Nucleus accumbens (tissue), 56 donors: ENCODE data around the gene KRTAP10-8.
"Not testable (repeated sequence)": the region's sequence is repeated elsewhere in the genome, so short reads cannot be mapped to it uniquely, and the experiment has no call there.

Source experiments
- DNase-seq, 56 donors: peaks; one replicate each; lab custom pipeline; 2025; lab: John Stamatoyannopoulos, UW

Gene KRTAP10-8

DNA sequence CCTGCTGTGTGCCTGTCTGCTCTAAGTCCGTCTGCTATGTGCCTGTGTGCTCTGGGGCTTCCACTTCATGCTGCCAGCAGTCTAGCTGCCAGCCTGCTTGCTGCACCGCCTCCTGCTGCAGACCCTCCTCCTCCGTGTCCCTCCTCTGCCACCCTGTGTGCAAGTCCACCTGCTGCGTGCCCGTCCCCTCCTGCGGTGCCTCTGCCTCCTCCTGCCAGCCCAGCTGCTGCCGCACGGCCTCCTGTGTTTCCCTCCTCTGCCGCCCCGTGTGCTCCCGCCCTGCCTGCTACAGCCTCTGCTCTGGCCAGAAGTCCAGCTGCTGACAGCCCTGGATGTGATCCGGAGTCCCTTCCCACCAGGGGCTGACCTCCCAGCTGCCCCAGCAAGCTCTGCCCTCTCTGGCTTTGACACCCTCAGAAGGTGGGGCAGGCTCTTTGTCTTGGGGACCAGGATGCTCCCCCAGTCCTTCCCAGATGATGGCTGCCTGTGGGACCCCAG is 26.0 kb downstream of the KRTAP10-8 start:
- not testable (repeated sequence) for DNase-seq

DNA sequence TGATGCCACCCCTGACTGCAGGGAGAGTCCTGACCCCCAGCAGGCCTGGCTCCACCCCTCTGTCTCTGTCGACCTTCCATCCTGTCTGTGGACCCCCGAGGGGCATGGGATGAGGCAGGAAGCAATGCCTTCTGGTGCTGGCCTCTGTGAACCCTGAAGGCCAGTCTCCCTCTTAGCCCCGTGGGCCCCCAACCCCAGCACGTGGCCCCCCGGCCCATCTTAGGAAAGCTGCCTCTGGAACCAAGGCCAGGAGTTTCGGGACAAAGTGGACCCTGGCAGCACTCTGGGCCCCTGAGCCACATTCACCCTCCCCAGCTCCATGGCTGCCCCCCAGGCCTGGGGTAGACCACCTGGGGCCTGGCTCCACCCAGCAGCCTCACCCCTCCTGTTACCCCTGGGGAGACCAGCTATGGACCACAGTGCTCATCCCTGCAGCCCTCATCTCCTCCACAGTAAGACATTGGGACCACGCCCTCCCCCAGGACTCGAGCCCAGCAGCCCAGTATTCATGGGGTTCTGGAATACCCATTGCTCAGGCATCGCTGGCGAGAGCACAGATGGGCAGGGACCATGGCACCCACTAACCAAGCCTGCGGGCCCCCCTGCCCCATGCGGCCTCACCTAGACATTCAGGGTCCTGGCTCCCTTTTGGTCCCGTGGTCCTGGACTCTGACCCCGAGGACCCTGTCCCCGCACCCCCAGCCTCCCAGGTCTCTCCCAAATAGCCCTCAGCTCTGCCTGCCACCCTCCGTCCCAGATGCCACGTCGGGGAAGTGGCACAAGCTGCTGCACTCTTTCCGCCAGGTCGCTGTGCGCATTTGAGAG is 26.8 kb downstream of the KRTAP10-8 start:
- DNase-seq = not testable (repeated sequence)

DNA sequence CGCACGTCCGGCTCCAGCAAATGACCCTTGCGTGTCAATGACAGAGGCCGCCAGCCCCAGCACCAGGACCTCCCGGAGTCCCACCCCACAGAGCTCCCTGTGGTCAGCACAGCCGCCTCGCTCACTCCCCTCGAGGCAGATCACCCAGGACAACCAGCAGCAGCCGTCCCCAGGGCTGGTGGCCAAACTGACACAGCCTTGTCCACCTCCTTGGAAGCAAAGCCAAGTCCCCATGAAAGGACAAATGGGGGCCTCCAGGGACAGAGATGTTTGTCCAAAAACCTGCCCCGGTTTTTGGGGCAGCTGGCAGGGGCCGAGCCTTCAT is 27.4 kb downstream of the KRTAP10-8 start:
- DNase-seq = no peak

DNA sequence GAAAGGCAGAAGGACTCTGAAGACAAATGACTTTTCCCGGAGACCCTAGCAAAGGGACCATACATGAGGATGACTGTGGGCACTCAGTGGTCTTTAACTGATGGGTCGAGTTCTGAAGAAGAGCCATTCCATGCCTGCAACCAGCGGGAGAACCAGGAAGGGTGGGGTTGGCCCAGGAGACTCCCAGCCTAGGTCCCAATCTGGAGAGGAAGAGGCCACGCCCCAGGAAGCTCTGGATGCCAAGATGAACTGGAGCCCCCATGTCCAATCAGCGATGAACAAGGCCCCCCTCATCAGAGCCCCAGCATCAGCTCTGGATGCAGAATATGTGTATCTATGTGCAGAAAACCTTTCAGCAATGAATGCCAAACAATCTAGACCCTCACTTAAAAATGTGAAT is 28.9 kb downstream of the KRTAP10-8 start:
- no peak for DNase-seq

DNA sequence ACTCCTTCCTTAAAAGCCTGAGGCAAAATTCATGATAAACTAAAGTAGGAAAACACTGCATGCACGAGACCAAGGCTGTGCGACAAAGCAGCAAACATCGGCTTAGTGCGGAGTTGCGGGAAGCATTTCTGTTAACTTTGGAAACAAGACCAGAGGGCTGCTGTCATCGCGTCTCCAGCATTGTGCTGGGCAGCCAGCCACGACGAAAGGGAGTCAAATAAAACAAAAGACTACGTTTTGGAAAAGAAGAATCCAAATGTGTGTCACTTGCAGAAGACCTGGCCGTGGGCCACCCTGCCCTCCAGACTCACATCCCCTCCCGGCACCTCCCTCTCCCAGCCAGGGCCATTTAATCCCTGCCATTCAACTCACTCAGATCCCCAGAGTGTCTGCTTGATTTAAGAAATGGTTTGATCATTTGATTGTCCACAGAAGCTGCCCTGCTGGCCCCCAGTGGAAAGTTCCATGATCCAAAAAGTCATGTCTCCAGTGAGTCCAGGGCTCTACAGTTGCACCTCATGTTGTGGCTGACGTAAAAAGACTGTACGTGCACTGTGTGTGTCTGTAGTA is 31.9 kb downstream of the KRTAP10-8 start:
- DNase-seq = no peak

DNA sequence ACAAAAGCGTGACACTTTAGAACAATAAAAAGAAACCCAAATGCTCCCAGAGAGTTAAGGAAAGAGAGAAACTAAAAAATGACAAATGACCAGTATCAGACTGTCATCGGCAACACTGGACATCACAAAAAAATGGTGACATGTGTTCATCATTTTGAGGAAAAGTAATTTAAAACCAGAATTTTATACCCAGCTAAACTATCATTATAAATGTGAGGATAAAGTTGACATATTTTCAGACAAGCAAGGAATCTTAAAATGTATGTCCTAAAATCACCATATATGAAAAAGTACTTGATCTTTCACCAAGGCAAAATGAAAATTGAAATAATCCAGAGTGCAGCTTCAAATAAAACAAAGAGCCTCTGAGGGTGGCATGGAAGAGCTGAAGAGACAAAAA is 33.0 kb downstream of the KRTAP10-8 start:
- DNase-seq = no peak

DNA sequence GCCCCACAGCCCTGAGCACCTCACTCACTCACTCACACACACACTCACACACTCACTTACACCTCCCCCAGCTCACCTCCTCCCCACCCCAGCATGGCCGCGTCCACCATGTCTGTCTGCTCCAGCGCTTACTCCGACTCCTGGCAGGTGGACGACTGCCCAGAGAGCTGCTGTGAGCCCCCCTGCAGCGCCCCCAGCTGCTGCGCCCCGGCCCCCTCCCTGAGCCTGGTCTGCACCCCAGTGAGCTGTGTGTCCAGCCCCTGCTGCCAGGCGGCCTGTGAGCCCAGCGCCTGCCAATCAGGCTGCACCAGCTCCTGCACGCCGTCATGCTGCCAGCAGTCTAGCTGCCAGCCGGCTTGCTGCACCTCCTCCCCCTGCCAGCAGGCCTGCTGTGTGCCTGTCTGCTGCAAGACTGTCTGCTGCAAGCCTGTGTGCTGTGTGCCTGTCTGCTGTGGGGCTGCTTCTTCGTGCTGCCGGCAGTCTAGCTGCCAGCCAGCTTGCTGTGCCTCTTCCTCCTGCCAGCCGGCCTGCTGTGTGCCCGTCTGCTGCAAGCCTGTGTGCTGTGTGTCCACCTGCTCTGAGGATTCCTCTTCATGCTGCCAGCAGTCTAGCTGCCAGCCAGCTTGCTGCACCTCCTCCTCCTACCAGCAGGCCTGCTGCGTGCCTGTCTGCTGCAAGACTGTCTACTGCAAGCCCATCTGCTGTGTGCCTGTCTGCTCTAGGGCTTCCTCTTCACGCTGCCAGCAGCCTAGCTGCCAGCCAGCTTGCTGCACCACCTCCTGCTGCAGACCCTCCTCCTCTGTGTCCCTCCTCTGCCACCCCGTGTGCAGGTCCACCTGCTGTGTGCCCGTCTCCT is 34.7 kb downstream of the KRTAP10-8 start, which contains the start of gene KRTAP10-11:
TSS of gene KRTAP10-11 (plus strand) at position 49 of the 856 bp plus-strand sequence. CDS start at position 94, 45 bp downstream.
- DNase-seq = not testable (repeated sequence)

DNA sequence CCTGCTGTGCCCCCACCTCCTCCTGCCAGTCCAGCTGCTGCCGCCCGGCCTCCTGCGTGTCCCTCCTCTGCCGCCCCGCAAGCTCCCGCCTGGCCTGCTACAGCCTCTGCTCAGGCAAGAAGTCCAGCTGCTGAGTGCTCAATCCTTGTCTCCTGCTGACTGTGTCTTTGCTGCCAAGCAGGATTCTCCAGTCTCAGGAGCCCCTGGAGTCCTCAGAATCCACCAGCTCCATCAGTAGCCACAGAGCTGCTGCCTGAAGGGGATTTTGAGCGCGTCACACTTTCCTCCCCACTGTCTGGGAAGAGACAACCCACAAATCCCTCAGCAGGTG is 35.3 kb downstream of the KRTAP10-8 start:
- no peak for DNase-seq

DNA sequence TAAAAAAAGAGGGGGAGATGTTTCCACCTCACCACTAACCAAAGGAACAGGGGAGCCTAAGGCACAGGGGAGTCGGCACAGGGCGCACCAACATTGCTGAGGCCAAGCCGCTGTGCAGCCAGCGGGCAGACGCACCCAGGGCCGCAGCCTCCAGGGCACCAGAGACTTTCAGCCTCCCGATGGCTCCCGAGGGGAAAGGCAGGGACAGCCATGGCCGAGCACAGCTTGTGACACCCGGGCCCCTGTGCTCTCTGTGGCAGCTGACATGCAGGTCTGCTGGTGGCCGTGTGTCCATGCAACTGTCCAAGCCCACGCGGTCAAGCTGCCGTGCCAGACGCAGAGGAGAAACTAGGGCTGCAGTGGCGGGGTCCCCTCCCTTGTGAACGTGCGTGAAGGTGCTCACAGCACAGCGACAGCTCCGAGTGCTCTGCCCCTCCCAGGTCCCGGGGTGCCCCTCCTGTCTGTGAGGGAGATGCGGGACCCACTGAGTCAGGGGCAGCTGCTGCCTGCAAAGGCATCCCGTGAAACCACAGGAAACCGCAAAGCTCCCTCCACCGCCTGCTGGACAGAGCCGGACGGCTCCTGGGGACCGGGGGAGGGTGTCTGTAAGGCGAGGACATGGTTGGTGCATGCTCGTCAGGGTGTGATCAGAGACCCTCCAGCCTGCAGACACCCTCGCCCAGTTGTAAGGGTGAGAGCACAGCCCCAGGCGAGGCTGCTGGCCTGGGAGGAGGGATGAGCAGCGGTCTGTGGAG is 36.9 kb downstream of the KRTAP10-8 start:
- DNase-seq = no peak

DNA sequence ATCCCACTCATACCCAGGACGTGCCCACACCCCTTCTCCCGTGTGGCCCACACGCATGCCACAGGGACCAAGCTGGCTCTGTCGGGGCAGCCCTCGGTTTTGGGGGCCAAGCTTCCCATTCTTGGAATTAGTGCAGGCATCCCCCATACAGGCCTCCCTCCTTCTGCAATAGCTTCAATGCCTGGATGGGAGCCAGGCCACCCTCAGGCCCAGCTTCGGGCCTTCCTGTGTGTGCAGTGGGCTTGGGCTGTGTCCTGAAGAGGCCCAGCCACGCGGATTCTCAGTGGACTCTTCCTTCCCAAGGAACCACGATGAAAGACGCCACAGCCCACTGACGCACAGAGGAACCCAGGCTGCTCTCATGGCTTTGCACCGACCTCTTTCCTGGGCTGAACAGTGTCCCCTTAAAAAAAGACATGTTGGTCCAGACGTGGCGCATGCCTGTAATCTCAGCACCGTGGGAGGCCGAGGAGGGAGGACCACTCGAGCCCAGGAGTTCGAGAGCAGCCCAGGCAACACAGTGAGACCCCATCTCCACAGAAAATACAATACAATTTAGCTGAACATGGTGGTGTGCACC is 37.7 kb downstream of the KRTAP10-8 start:
- DNase-seq = no peak

DNA sequence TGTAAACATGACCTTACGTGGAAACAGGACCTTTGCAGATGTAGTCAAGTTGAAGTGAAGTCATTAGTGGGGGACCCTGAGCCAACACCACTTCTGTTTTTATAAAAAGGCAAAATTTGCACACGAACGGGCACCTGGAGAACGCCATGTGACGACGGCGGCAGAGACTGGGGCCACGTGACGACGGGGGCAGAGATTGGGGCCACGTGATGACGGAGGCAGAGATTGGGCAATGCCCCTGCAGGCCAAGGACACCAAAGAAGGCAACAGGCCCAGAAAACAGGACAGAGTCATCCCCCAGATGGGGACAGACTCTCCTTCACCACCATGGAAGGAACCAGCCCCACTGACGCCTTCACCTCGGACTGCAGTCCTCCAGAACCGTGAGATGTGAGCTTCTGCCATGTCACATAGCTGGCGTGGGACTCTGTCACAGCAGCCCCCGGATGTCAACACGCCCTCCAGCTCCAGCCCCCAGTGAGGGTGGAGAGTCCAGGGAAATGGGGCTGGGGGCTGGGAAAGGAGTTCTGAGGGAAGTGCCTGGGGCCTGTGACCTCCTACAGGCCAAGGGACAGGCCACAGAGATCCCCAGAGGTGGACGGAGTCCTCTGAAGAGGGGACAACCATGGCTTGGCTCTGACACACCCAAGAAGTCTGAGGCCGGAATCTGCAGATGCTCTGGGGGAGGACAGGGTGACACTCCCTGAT is 38.5 kb downstream of the KRTAP10-8 start:
- DNase-seq = no peak

DNA sequence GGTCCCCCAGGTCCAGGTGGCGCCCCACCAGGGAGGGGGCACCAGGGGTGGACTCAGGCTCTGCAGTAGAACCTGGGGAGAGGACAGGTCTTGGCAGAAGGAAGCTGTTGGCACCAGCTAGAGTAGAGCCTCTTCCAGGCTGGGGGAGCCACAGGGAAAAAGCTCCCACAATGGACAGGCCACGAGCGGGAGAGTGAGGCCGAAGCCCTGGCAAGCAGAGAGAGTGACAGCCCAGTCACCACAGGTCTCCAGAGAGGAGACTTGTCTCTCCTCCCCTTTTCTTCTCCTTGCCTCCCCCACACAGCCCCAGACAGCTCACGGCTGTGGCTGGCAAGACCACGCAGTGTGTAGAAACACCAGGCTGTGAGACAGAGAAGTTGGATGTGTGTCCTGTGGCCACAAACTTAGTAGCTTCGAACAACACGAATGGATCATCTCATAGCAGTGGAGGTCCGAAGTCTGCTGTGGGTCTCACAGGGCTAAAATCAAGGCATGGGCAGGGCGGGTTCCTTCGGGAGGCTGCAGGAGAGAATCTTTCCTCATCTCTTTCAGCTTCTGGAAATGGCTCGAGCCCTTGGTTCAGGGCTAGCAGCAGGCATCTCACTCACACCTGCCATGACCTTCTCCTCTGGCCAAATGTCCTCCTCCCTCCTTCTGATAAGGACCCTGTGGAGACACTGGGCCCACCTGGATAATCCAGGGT is 39.2 kb downstream of the KRTAP10-8 start:
- no peak for DNase-seq

DNA sequence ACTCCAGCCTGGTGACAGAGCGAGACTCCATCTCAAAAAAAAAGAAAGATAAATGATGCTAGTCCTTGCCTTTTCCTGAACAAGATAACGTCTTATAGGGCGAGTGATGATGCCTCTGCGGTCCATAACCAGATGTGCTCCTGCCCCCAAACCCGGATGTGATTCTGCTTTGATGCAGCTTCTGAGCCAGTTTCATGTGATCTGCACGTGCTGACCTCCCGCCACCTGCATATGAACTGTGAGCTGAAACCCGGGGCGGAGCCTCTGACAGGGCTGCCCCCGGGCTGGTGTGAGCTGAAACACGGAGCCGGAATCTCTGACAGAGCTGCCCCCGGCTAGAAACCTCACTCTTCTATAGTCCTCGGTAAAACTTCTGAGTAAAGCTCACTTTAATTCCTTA is 41.2 kb downstream of the KRTAP10-8 start:
- no peak for DNase-seq

DNA sequence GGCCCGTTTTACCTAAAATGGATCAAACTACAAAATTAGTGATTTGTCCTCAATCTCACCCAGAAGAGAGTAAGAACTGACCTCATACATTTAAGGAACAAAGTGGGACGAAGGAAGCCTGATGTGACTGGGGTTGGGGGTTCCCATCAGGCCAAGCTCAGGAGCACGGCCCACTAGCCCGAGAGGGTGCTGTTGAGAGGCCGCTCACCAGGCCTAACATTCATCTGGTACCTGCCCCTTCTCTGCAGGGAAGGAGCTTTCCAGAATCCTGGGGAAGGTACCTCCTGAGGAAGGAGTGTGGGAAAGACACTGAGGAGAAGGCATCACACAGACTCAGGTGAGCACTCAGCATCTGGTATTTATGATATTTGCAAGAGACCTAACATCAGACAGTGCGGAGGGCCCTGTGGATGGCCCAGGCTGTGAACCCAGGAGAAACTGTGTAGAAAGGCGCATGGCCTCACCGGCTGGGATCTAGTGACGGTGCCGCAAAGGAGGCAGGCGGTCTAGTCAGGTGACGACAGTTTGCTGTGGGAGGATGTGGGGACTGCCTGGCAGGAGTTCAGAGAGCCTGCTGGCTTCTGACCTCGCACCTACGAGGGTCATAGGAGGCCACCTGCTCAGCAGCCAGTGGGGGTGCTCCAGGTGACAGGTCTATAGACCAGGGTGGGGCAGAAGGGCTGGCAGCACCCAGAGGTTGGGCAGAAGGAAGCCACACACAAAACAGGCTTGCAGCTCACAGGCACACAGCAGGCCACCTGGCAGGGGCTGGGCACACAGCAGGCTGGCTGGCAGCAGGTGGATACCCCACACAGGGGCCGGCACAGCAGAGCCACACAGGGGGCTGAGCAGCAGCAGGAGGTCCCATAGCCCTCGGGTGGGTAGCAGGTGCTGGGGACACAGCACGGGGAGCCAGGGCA is 42.0 kb downstream of the KRTAP10-8 start:
- DNase-seq = no peak

DNA sequence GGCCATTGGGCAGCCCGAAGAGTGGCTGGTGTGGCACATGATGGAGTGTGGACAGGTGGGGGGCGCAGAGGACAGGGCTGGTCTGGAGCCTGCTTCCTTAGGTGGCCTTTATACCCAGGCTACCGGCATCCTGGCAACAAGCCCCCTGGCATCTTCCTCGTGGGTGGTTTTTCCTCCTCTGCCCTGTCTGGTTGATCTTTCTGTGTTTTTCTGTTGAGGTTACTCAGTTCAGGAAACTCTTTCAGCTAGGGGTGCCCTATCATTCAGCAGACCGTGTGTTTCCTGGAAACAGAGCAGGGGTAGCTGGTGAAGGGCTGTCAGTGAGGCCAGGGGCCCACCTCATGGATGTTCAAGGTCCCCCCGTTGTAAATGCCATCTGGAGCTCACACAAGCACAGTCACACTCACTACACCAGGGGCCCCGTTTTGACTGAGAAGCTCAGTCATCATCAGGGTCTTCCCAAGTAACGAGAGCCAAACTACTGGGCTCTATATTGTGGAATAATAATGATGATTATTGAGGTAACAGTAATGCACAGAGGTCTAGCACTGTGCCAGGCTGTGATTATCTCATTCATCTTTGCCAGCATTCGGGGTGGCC is 42.8 kb downstream of the KRTAP10-8 start, which contains the start of gene KRTAP12-4:
TSS of gene KRTAP12-4 (minus strand) at position 84 of the 600 bp plus-strand sequence. CDS start at position 39, 45 bp downstream.
- no peak for DNase-seq

DNA sequence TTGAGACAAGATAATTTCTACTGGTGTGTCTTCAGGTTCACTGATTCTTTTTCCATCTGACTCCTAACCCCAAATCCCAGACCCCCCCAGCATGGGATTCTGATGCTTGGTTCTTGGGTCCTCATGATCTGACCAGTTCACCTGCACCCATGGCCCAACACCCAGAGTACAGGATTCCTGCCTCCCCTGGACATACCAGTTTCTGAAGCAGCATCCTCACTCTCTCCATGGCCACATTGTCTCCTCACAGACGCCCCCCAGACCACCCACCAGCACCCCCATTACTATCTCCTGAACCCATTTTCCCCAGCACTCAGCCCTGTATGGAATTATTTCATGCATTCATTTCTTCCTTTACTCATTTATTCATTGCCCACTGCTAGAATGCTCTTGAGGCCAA is 45.0 kb downstream of the KRTAP10-8 start:
- DNase-seq = no peak
